Measurements from ENCODE around the gene PNPLA1.

GRCh38 chr6:36235862-36236261 is 34.0 kb upstream of the PNPLA1 start:
- TF ChIP-seq CTCF (IDR thresholded peaks at IDR 0.05) (no peak), EZH2 (IDR thresholded peaks at IDR 0.05) (no peak), EZH2phosphoT487 (IDR thresholded peaks at IDR 0.05) (no peak)

Data from neural progenitor cell (in vitro differentiated cells).